Left ventricle myocardium superior (tissue), 1 donor: ENCODE measurements around the gene ATP6V1F. TPM values are rescaled to one million over a fixed set of nuclear protein-coding genes. Genes with fewer than 3 reads are reported as not detected.

Experiments
- ATAC-seq: fragments of 200-7000 bp; cut with Tn5 transposase; one replicate; pipeline ENCODE4 v1.9.1; 2020; ENCODE audit warnings: mild to moderate bottlenecking, moderate library complexity
- DNase-seq: peaks from one replicate; pipeline ENCODE4 v3.0.0-alpha.2; 2020
- intact Hi-C: fragments of 100-400 bp; cut with micrococcal nuclease; formaldehyde crosslinking; loops from one replicate; pipeline ENCODE4 v1.11.0; 2022
- total RNA-seq: library from RNA; stranded (reverse); fragmentation: NEBNext Ultra II Directional; extraction: Animal tissue kit (Norgen Biotek cat#: 25700); gene quantifications from one replicate; pipeline ENCODE4 v1.2.1, GENCODE V29; 2021
- donor health status: DM: no; HTN: yes; CAD: no; lungs with severe emphysema.

Gene ATP6V1F
- total RNA-seq, 1 donor from 2014 or later: 115 TPM

- ATAC-seq: no peak
These were observed 16.8 kb downstream of the ATP6V1F start for GRCh38 chr7:128879461-128879938.

GRCh38 chr7:128879939-128880746 is 17.5 kb downstream of the ATP6V1F start:
- intact Hi-C loops: no loop called here
- DNase-seq: peak; percentile 81
- peak; percentile 85 for ATAC-seq

More at GRCh38 chr7:128879461-128879938, 16.8 kb downstream of the ATP6V1F start:
- no peak for DNase-seq
- intact Hi-C loops: no loop called here

- intact Hi-C loops: no loop called here
- no peak for ATAC-seq
These were observed 18.3 kb downstream of the ATP6V1F start for GRCh38 chr7:128880791-128881457.

GRCh38 chr7:128881458-128882125 is 18.9 kb downstream of the ATP6V1F start:
- ATAC-seq: no peak
- intact Hi-C loops: no loop called here
- DNase-seq: peak; percentile 15

More at GRCh38 chr7:128880791-128881457, 18.3 kb downstream of the ATP6V1F start:
- DNase-seq: no peak

- ATAC-seq: no peak
These were observed 19.5 kb downstream of the ATP6V1F start for GRCh38 chr7:128882134-128882533.

GRCh38 chr7:128883622-128884448 is 21.2 kb downstream of the ATP6V1F start:
- DNase-seq: peak; percentile 91

More at GRCh38 chr7:128882134-128882533, 19.5 kb downstream of the ATP6V1F start:
- no peak for DNase-seq
- intact Hi-C loops: no loop called here

GRCh38 chr7:128884561-128885369 is 22.1 kb downstream of the ATP6V1F start:
- ATAC-seq (no peak), DNase-seq (no peak)
- intact Hi-C loops: no loop called here

More at GRCh38 chr7:128883622-128884448, 21.2 kb downstream of the ATP6V1F start:
- intact Hi-C loops: no loop called here
- ATAC-seq: peak; percentile 67

GRCh38 chr7:128885370-128886187 is 22.9 kb downstream of the ATP6V1F start:
- ATAC-seq: no peak
- DNase-seq: no peak
- intact Hi-C loops: no loop called here

GRCh38 chr7:128886391-128887168 is 23.9 kb downstream of the ATP6V1F start:
- DNase-seq: no peak
- intact Hi-C loops: no loop called here
- ATAC-seq: no peak

- intact Hi-C loops: no loop called here
- ATAC-seq (no peak), DNase-seq (no peak)
These were observed 24.7 kb downstream of the ATP6V1F start for GRCh38 chr7:128887169-128888038.

- DNase-seq (no peak), ATAC-seq (no peak)
- intact Hi-C loops: no loop called here
These were observed 25.5 kb downstream of the ATP6V1F start for GRCh38 chr7:128888039-128888755.

- DNase-seq: no peak
- ATAC-seq: no peak
- intact Hi-C loops: no loop called here
These were observed 26.1 kb downstream of the ATP6V1F start for GRCh38 chr7:128888756-128889095.

- intact Hi-C loops: no loop called here
- DNase-seq (no peak), ATAC-seq (no peak)
These were observed 26.5 kb downstream of the ATP6V1F start for GRCh38 chr7:128889121-128889520.

- ATAC-seq (peak; percentile 31), DNase-seq (no peak)
- intact Hi-C loops: no loop called here
These were observed 27.9 kb downstream of the ATP6V1F start for GRCh38 chr7:128890306-128891109.
